CD4-positive, alpha-beta T cell (primary cell): ENCODE measurements around the gene GCLC. TPM values are rescaled to one million over a fixed set of nuclear protein-coding genes. Genes with fewer than 3 reads are reported as not detected.

Source experiments
- ATAC-seq: fragments of 200-7000 bp; cut with Tn5 transposase; one replicate; pipeline ENCODE4 v1.10.0; 2022; ENCODE audit warnings: mild to moderate bottlenecking; ENCODE audit not compliant: poor library complexity
- CTCF ChIA-PET: fragments of 350-600 bp; sonication (Branson Sonifier 250); formaldehyde crosslinking; loops from one replicate; lab custom pipeline; 2021; ENCODE audit warnings: antibody characterized with exemption, inconsistent platforms; lab: Charles Lee
- POLR2A ChIA-PET: fragments of 350-600 bp; sonication (Branson Sonifier 250); formaldehyde crosslinking; loops from one replicate; lab custom pipeline; 2021; ENCODE audit warnings: antibody characterized with exemption, inconsistent platforms; lab: Charles Lee
- DNase-seq, 14 experiments: peaks; one replicate each; pipeline ENCODE4 v3.0.0-alpha.2; 2013 to 2020; ENCODE audit warnings: mixed read lengths in 2 of 14
- H3K27ac ChIP-seq, 2 donors: one replicate each; pipeline versions ENCODE4 v1.5.1 to v1.7.0; 2013; ENCODE audit warnings: low read length in 2 of 2, low read depth in 1 of 2, mild to moderate bottlenecking in 1 of 2
- H3K27me3 ChIP-seq, 2 experiments: 1 replicate in 1 of 2; 2 replicates in 1 of 2; pipeline versions ENCODE4 v1.6.1 to v1.7.0; 2013; ENCODE audit warnings: low read length in 2 of 2, control low read depth in 1 of 2, mild to moderate bottlenecking in 1 of 2, moderate library complexity in 1 of 2; ENCODE audit not compliant: insufficient read depth in 2 of 2, control insufficient read depth in 1 of 2
- H3K36me3 ChIP-seq: one replicate; pipeline ENCODE4 v1.6.1; 2013; ENCODE audit warnings: low read length, control low read depth; ENCODE audit not compliant: insufficient read depth
- H3K4me1 ChIP-seq: one replicate; pipeline ENCODE4 v1.6.1; 2013; ENCODE audit warnings: low read length, control low read depth; ENCODE audit not compliant: insufficient read depth
- H3K4me3 ChIP-seq: one replicate; pipeline ENCODE4 v1.5.1; 2013; ENCODE audit warnings: mild to moderate bottlenecking, low read length, moderate library complexity
- H3K9me3 ChIP-seq, 2 experiments: 1 replicate in 1 of 2; 2 replicates in 1 of 2; pipeline versions ENCODE4 v1.6.1 to v1.7.0; 2013; ENCODE audit warnings: low read length in 2 of 2, mild to moderate bottlenecking in 2 of 2, control low read depth in 1 of 2, moderate library complexity in 1 of 2; ENCODE audit not compliant: control insufficient read depth in 1 of 2, insufficient read depth in 1 of 2
- H3K27ac Mint-ChIP-seq: one replicate; pipeline ENCODE4 v1.8.0; 2020; ENCODE audit warnings: mixed read lengths
- H3K27me3 Mint-ChIP-seq: one replicate; pipeline ENCODE4 v1.8.0; 2021; ENCODE audit warnings: mixed read lengths
- H3K36me3 Mint-ChIP-seq: one replicate; pipeline ENCODE4 v1.8.0; 2021; ENCODE audit warnings: low read depth, mixed read lengths
- H3K4me1 Mint-ChIP-seq: one replicate; pipeline ENCODE4 v1.8.0; 2021; ENCODE audit warnings: low read depth, mixed read lengths
- H3K4me3 Mint-ChIP-seq: one replicate; pipeline ENCODE4 v1.8.0; 2020; ENCODE audit warnings: mild to moderate bottlenecking, mixed read lengths
- H3K9me3 Mint-ChIP-seq: one replicate; pipeline ENCODE4 v1.8.0; 2020; ENCODE audit warnings: mixed read lengths
- CTCF ChIP-seq: fragments of 200-600 bp; IDR thresholded peaks from one replicate; pipeline ENCODE4 v1.8.0; 2022; ENCODE audit warnings: antibody characterized with exemption, mild to moderate bottlenecking
- intact Hi-C, 2 experiments: fragments of 100-400 bp; cut with DNase I in 1 of 2; cut with micrococcal nuclease in 1 of 2; formaldehyde crosslinking; loops; one replicate each; pipeline versions ENCODE4 v1.15.1 to v1.9.0; 2023 to 2025; cut with DNase I, micrococcal nuclease
- total RNA-seq, 174 experiments: library from RNA in 2 of 174; stranded (reverse) in 2 of 174; gene quantifications; one replicate each; pipeline ENCODE4 v1.2.3 and lab custom pipeline; 2021 to 2026

The GCLC gene
- total RNA-seq, 2 experiments from 2014 or later = 8.9 to 10.1 TPM

- no peak for TF ChIP-seq CTCF
- DNase-seq (no peak), ATAC-seq (no peak)
- H3K27ac Mint-ChIP-seq = no peak overlapping the region
- no peak overlapping the region for H3K4me3 ChIP-seq
- no peaks in the 10 kb centered on the region for H3K36me3 ChIP-seq
- H3K36me3 Mint-ChIP-seq = no peaks in the 10 kb centered on the region
- H3K27me3 ChIP-seq = no peaks in the 10 kb centered on the region
- no peak overlapping the region for H3K27ac ChIP-seq
- H3K4me1 ChIP-seq = no peaks in the 10 kb centered on the region
- intact Hi-C loops = no loop called here
- ChIA-PET POLR2A (no interaction called here), CTCF (no interaction called here)
- H3K27me3 Mint-ChIP-seq = no peaks in the 10 kb centered on the region
- H3K4me3 Mint-ChIP-seq = no peak overlapping the region
- peaks cover 33% of the 10 kb centered on the region for H3K4me1 Mint-ChIP-seq
- no peaks in the 10 kb centered on the region for H3K9me3 ChIP-seq
- H3K9me3 Mint-ChIP-seq = no peaks in the 10 kb centered on the region
Observed at GRCh38 chr6:53532942-53533341, 12.0 kb downstream of the GCLC start.

- ChIA-PET POLR2A (no interaction called here), CTCF (no interaction called here)
- TF ChIP-seq CTCF = no peak
- H3K4me3 Mint-ChIP-seq = no peak overlapping the region
- Histone ChIP-seq H3K27ac (no peak overlapping the region), H3K4me3 (no peak overlapping the region), H3K27me3 (no peaks in the 10 kb centered on the region), H3K4me1 (no peaks in the 10 kb centered on the region), H3K36me3 (no peaks in the 10 kb centered on the region), H3K9me3 (no peaks in the 10 kb centered on the region)
- no peak for ATAC-seq
- H3K27me3 Mint-ChIP-seq = no peaks in the 10 kb centered on the region
- H3K4me1 Mint-ChIP-seq = peaks cover 33% of the 10 kb centered on the region
- no peaks in the 10 kb centered on the region for H3K36me3 Mint-ChIP-seq
- no peaks in the 10 kb centered on the region for H3K9me3 Mint-ChIP-seq
- no peak for DNase-seq
- no peak overlapping the region for H3K27ac Mint-ChIP-seq
- intact Hi-C loops = no loop called here
Observed at GRCh38 chr6:53532061-53532797, 12.7 kb downstream of the GCLC start.

- no peak overlapping the region for H3K27ac Mint-ChIP-seq
Observed at GRCh38 chr6:53530780-53531386, 14.0 kb downstream of the GCLC start.

More at GRCh38 chr6:53530780-53531386, 14.0 kb downstream of the GCLC start:
- no peaks in the 10 kb centered on the region for H3K36me3 ChIP-seq
- no peak for TF ChIP-seq CTCF
- no peaks in the 10 kb centered on the region for H3K36me3 Mint-ChIP-seq
- ATAC-seq = no peak
- no peaks in the 10 kb centered on the region for H3K4me1 ChIP-seq
- ChIA-PET CTCF (no interaction called here), POLR2A (no interaction called here)
- H3K4me3 ChIP-seq = no peak overlapping the region
- H3K4me1 Mint-ChIP-seq = peaks cover 27% of the 10 kb centered on the region
- H3K27ac ChIP-seq = no peak overlapping the region
- no peaks in the 10 kb centered on the region for H3K9me3 Mint-ChIP-seq
- no peak overlapping the region for H3K4me3 Mint-ChIP-seq
- no peaks in the 10 kb centered on the region for H3K27me3 ChIP-seq
- no peaks in the 10 kb centered on the region for H3K27me3 Mint-ChIP-seq
- intact Hi-C loops = no loop called here
- no peak for DNase-seq
- H3K9me3 ChIP-seq = no peaks in the 10 kb centered on the region
